ENCODE data around the gene NABP1.

NABP1 gene

GRCh38 chr2:191686066-191686465 lies 8.1 kb downstream of the NABP1 start:
- DNase-seq, result no peak

GRCh38 chr2:191686729-191687128 lies 8.8 kb downstream of the NABP1 start:
- DNase-seq, result no peak

- no peak for DNase-seq
These were observed 9.9 kb downstream of the NABP1 start for GRCh38 chr2:191687867-191688266.

GRCh38 chr2:191688934-191689695 lies 11.2 kb downstream of the NABP1 start:
- DNase-seq, result no peak

- DNase-seq, result no peak
These were observed 12.4 kb downstream of the NABP1 start for GRCh38 chr2:191690327-191690726.

GRCh38 chr2:191691016-191691735 lies 13.2 kb downstream of the NABP1 start:
- peak; percentile 18 for DNase-seq

GRCh38 chr2:191691898-191692297 lies 14.0 kb downstream of the NABP1 start:
- no peak for DNase-seq

GRCh38 chr2:191692502-191693115 lies 14.7 kb downstream of the NABP1 start:
- no peak for DNase-seq

- DNase-seq, result no peak
These were observed 15.2 kb downstream of the NABP1 start for GRCh38 chr2:191693166-191693565.

GRCh38 chr2:191693778-191694177 lies 15.8 kb downstream of the NABP1 start:
- DNase-seq, result no peak

- peak; percentile 64 for DNase-seq
These were observed 18.1 kb downstream of the NABP1 start for GRCh38 chr2:191696001-191696400.

- no peak for DNase-seq
These were observed 19.0 kb downstream of the NABP1 start for GRCh38 chr2:191696966-191697365.

GRCh38 chr2:191697870-191698269 lies 19.9 kb downstream of the NABP1 start:
- no peak for DNase-seq

- DNase-seq, result no peak
These were observed 21.5 kb downstream of the NABP1 start for GRCh38 chr2:191699341-191699945.

- DNase-seq, result no peak
These were observed 23.1 kb downstream of the NABP1 start for GRCh38 chr2:191701029-191701428.

GRCh38 chr2:191701696-191702095 lies 23.8 kb downstream of the NABP1 start:
- peak; percentile 90 for DNase-seq

- no peak for DNase-seq
These were observed 25.3 kb downstream of the NABP1 start for GRCh38 chr2:191703079-191703725.

- DNase-seq, result no peak
These were observed 27.1 kb downstream of the NABP1 start for GRCh38 chr2:191705084-191705483.

GRCh38 chr2:191705701-191706100 lies 27.8 kb downstream of the NABP1 start:
- DNase-seq, result no peak

- DNase-seq, result no peak
These were observed 28.9 kb downstream of the NABP1 start for GRCh38 chr2:191706791-191707190.

GRCh38 chr2:191707542-191707941 lies 29.6 kb downstream of the NABP1 start:
- DNase-seq, result no peak

GRCh38 chr2:191710411-191710900 lies 32.5 kb downstream of the NABP1 start:
- DNase-seq, result no peak

GRCh38 chr2:191711621-191712020 lies 33.7 kb downstream of the NABP1 start:
- DNase-seq, result no peak
